ENCODE measurements around the gene RASA4B. TPM values are rescaled to one million over a fixed set of nuclear protein-coding genes. Genes with fewer than 3 reads are reported as not detected.

RASA4B gene
- total RNA-seq, 2 donors from 2014 or later, result 4.3 to 7.5 TPM

GRCh38 chr7:102468478-102469350 lies 48.9 kb downstream of the RASA4B start:
- no peaks in the 10 kb centered on the region for H3K9me3 ChIP-seq
- no peak overlapping the region for H3K27ac ChIP-seq
- peaks cover 18% of the 10 kb centered on the region for H3K36me3 ChIP-seq
- DNase-seq (ENCODE audit: low spot score), result no peak
- H3K4me1 ChIP-seq, result peaks cover 0 to 15% of the 10 kb centered on the region in 2 donors
- TF ChIP-seq, protein P1, sequence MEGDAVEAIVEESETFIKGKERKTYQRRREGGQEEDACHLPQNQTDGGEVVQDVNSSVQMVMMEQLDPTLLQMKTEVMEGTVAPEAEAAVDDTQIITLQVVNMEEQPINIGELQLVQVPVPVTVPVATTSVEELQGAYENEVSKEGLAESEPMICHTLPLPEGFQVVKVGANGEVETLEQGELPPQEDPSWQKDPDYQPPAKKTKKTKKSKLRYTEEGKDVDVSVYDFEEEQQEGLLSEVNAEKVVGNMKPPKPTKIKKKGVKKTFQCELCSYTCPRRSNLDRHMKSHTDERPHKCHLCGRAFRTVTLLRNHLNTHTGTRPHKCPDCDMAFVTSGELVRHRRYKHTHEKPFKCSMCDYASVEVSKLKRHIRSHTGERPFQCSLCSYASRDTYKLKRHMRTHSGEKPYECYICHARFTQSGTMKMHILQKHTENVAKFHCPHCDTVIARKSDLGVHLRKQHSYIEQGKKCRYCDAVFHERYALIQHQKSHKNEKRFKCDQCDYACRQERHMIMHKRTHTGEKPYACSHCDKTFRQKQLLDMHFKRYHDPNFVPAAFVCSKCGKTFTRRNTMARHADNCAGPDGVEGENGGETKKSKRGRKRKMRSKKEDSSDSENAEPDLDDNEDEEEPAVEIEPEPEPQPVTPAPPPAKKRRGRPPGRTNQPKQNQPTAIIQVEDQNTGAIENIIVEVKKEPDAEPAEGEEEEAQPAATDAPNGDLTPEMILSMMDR (IDR thresholded peaks at IDR 0.05), result no peak
- H3K27me3 ChIP-seq, result no peaks in the 10 kb centered on the region
- H3K4me3 ChIP-seq, result no peak overlapping the region

GRCh38 chr7:102467581-102468477 lies 49.7 kb downstream of the RASA4B start:
- Histone ChIP-seq H3K27me3 (no peaks in the 10 kb centered on the region), H3K27ac (no peak overlapping the region), H3K4me3 (no peak overlapping the region), H3K9me3 (no peaks in the 10 kb centered on the region), H3K4me1 (peaks cover 0 to 17% of the 10 kb centered on the region in 2 donors), H3K36me3 (peaks cover 9% of the 10 kb centered on the region)
- TF ChIP-seq, protein P1 (IDR thresholded peaks at IDR 0.05), result no peak
- no peak for DNase-seq (ENCODE audit: low spot score)

- Histone ChIP-seq H3K4me3 (no peak overlapping the region), H3K4me1 (peaks cover 0 to 17% of the 10 kb centered on the region in 2 donors), H3K9me3 (no peaks in the 10 kb centered on the region), H3K27ac (no peak overlapping the region), H3K27me3 (no peaks in the 10 kb centered on the region), H3K36me3 (no peaks in the 10 kb centered on the region)
- TF ChIP-seq, protein P1 (IDR thresholded peaks at IDR 0.05), result no peak
- no peak for DNase-seq (ENCODE audit: low spot score)
These were observed 51.5 kb downstream of the RASA4B start for GRCh38 chr7:102466097-102466496.

DNA sequence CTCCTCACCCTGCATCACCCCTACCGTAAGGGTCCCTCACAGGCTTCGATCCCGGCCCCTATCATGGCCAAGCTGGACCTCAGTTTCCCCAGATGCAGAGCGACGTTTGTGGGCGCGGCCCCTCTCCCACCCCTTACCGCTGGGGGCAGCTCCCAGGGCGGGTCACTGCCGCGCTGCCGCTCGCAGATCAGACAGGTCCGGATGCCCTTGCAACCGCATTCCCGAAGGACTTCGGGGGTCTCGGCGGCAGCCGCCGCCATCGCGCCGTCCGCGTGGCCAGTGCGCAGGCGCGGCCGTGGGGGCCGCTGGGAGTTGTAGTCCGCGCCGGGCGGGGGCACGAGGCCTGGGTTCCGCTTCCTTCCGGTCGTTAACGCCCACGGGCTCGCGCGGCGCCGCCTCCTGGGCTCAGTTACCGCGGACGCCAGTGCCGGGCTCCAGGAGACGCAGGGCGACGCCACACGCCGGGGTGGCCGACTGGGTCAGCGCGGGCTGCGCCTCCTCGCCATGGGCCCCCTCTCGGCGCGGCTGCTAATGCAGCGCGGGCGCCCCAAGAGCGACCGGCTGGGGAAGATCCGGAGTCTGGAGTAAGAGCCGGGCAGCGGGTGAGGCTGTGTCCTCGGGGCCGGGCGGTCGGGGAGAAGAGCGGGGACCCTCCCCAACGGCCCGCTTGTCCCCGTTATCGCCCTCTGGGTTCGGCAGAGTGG lies 52.8 kb downstream of the RASA4B start, which contains the start of the genes ALKBH4 and LRWD1:
Gene ALKBH4 (minus strand): TSS at position 287 of the 704 bp plus-strand sequence. CDS start 27 bp downstream, at position 260.
Gene LRWD1 (plus strand): TSS at position 408 of the 704 bp plus-strand sequence. CDS start 97 bp downstream, at position 505.
- peaks cover 0 to 17% of the 10 kb centered on the region in 2 donors for H3K4me1 ChIP-seq
- peak; percentile 93 for DNase-seq (ENCODE audit: low spot score)
- H3K4me3 ChIP-seq, result peak within 1 kb of the TSS; percentile 71 to 99
- H3K27me3 ChIP-seq, result no peaks in the 10 kb centered on the region
- TF ChIP-seq, protein P1 (IDR thresholded peaks at IDR 0.05), result peak; percentile 11 to 55
- no peaks in the 10 kb centered on the region for H3K9me3 ChIP-seq
- H3K36me3 ChIP-seq, result no peaks in the 10 kb centered on the region
- peak within 1 kb of the TSS; percentile 75 to 76 for H3K27ac ChIP-seq
